SH-SY5Y (cell line): Measurements from ENCODE around the gene ALPP.

Source experiments
- GATA2 ChIP-seq: IDR thresholded peaks from 2 replicates; pipeline ENCODE4 v1.6.1; 2011; ENCODE audit warnings: mild to moderate bottlenecking, low read depth, low read length
- GATA3 ChIP-seq: IDR thresholded peaks from 2 replicates; pipeline ENCODE4 v1.6.1; 2011; ENCODE audit warnings: low read depth, mild to moderate bottlenecking, low read length, moderate library complexity

GRCh38 chr2:232336981-232337720 lies 41.4 kb upstream of the ALPP start:
- TF ChIP-seq GATA2 (no peak), GATA3 (no peak)
